B cell (primary cell): Measurements from ENCODE around the gene HINT3. TPM values are rescaled to one million over a fixed set of nuclear protein-coding genes. Genes with fewer than 3 reads are reported as not detected.

Experiments
- ATAC-seq: fragments of 200-7000 bp; cut with Tn5 transposase; one replicate; pipeline ENCODE4 v1.10.0; 2021; ENCODE audit warnings: low read depth, mild to moderate bottlenecking, moderate number of reproducible peaks, moderate library complexity
- CTCF ChIA-PET: fragments of 350-600 bp; sonication (Branson Sonifier 250); formaldehyde crosslinking; loops from one replicate; lab custom pipeline; 2021; ENCODE audit warnings: antibody characterized with exemption, inconsistent platforms; lab: Charles Lee
- POLR2A ChIA-PET: fragments of 350-600 bp; sonication (Branson Sonifier 250); formaldehyde crosslinking; loops from one replicate; lab custom pipeline; 2021; ENCODE audit warnings: antibody characterized with exemption; lab: Charles Lee
- DNase-seq: peaks from one replicate; pipeline ENCODE4 v3.0.0; 2013
- H2AFZ ChIP-seq: 2 replicates; pipeline ENCODE4 v1.6.1; 2012; ENCODE audit warnings: mild to moderate bottlenecking, low read depth, low read length; ENCODE audit not compliant: insufficient read depth, poor library complexity, severe bottlenecking
- H3K27ac ChIP-seq, 2 donors: 1 replicate in 1 of 2; 2 replicates in 1 of 2; pipeline ENCODE4 v1.5.1; 2012 to 2013; ENCODE audit warnings: low read length in 2 of 2, mild to moderate bottlenecking in 2 of 2, moderate library complexity in 1 of 2
- H3K27me3 ChIP-seq, 4 experiments: fragments of 200-600 bp in 1 of 4; sonication (generic) in 1 of 4; replicated peaks in 1 of 4; 1 replicate in 2 of 4; 2 replicates in 2 of 4; pipeline versions ENCODE4 v1.6.1 to v1.7.0; 2013 to 2016; ENCODE audit warnings: low read length in 3 of 4, mild to moderate bottlenecking in 2 of 4, mixed read lengths in 1 of 4, moderate library complexity in 1 of 4; ENCODE audit not compliant: insufficient read depth in 4 of 4, control insufficient read depth in 3 of 4; ENCODE audit errors: control extremely low read depth in 1 of 4
- H3K36me3 ChIP-seq, 2 experiments: replicated peaks in 1 of 2; 1 replicate in 1 of 2; 2 replicates in 1 of 2; pipeline versions ENCODE4 v1.6.1 to v1.7.1; 2013; ENCODE audit warnings: low read length in 1 of 2; ENCODE audit not compliant: insufficient read depth in 2 of 2, control insufficient read depth in 1 of 2; ENCODE audit errors: control extremely low read depth in 1 of 2, extremely low read depth in 1 of 2
- H3K4me1 ChIP-seq, 2 donors: fragments of 200-600 bp in 1 of 2; sonication (generic) in 1 of 2; 1 replicate in 1 of 2; 2 replicates in 1 of 2; pipeline versions ENCODE4 v1.5.1 to v1.6.1; 2013 to 2017; ENCODE audit warnings: low read length in 2 of 2; ENCODE audit not compliant: control insufficient read depth in 2 of 2, insufficient read depth in 2 of 2
- H3K4me2 ChIP-seq: replicated peaks from 2 replicates; pipeline ENCODE3; 2012; ENCODE audit warnings: mild to moderate bottlenecking, low read depth, low read length; ENCODE audit not compliant: poor library complexity, severe bottlenecking
- H3K4me3 ChIP-seq, 5 experiments: fragments of 200-600 bp in 1 of 5; sonication (generic) in 1 of 5; 1 replicate in 3 of 5; 2 replicates in 2 of 5; pipeline versions ENCODE4 v1.5.1 to v1.7.0; 2011 to 2016; ENCODE audit warnings: low read length in 4 of 5, mild to moderate bottlenecking in 4 of 5, low read depth in 2 of 5, control low read depth in 1 of 5, moderate library complexity in 1 of 5; ENCODE audit not compliant: insufficient read depth in 1 of 5; ENCODE audit errors: control extremely low read depth in 1 of 5, extremely low read depth in 1 of 5
- H3K79me2 ChIP-seq: fragments of 200-600 bp; sonication (generic); one replicate; pipeline ENCODE4 v1.6.0; 2016; ENCODE audit warnings: low read length; ENCODE audit not compliant: control insufficient read depth, insufficient read depth
- H3K9ac ChIP-seq: fragments of 200-600 bp; sonication (generic); 2 replicates; pipeline ENCODE4 v1.6.1; 2017; ENCODE audit warnings: mild to moderate bottlenecking, low read length, moderate library complexity
- H3K9me3 ChIP-seq, 3 donors: one replicate each; pipeline versions ENCODE4 v1.6.1 to v1.7.1; 2013; ENCODE audit warnings: low read length in 2 of 3; ENCODE audit not compliant: control insufficient read depth in 2 of 3, insufficient read depth in 1 of 3; ENCODE audit errors: control extremely low read depth in 1 of 3
- H4K20me1 ChIP-seq: 2 replicates; pipeline ENCODE4 v1.6.0; 2012; ENCODE audit warnings: mild to moderate bottlenecking, low read length; ENCODE audit not compliant: insufficient read depth, control insufficient read depth, poor library complexity, severe bottlenecking
- H3K27ac Mint-ChIP-seq: one replicate; pipeline ENCODE4 v1.8.0; 2021; ENCODE audit warnings: mixed read lengths
- H3K27me3 Mint-ChIP-seq: one replicate; pipeline ENCODE4 v1.8.0; 2021; ENCODE audit warnings: mixed read lengths
- H3K4me1 Mint-ChIP-seq: one replicate; pipeline ENCODE4 v1.8.0; 2021; ENCODE audit warnings: mixed read lengths
- H3K4me3 Mint-ChIP-seq: one replicate; pipeline ENCODE4 v1.8.0; 2021; ENCODE audit warnings: mixed read lengths
- H3K9me3 Mint-ChIP-seq: one replicate; pipeline ENCODE4 v1.8.0; 2022; ENCODE audit warnings: mixed read lengths; ENCODE audit not compliant: insufficient read depth
- CTCF ChIP-seq: fragments of 200-600 bp; IDR thresholded peaks from one replicate; pipeline ENCODE4 v1.8.0; 2022; ENCODE audit warnings: antibody characterized with exemption, mild to moderate bottlenecking
- EZH2 ChIP-seq: IDR thresholded peaks from 2 replicates; pipeline ENCODE4 v1.6.1; 2012; ENCODE audit warnings: borderline replicate concordance, low read depth, mild to moderate bottlenecking, moderate library complexity, low read length; ENCODE audit not compliant: insufficient read depth, poor library complexity, severe bottlenecking
- WGBS: methylation state at CpG from one replicate; pipeline ENCODE4 v1.1.5; 2013; ENCODE audit warnings: missing lambda C conversion rate; ENCODE audit not compliant: insufficient coverage; 5-methylcytosine and 5-hydroxymethylcytosine counted together
- intact Hi-C: fragments of 100-400 bp; cut with micrococcal nuclease; formaldehyde crosslinking; loops from one replicate; pipeline ENCODE4 v1.10.0; 2022
- polyA plus RNA-seq: library from polyadenylated mRNA; depleted of rRNA; stranded (reverse); fragments of >200 nt; gene quantifications from 2 replicates; pipeline ENCODE4 v1.2.3, GENCODE V29; 2012
- total RNA-seq, 2 donors: library from RNA; stranded (reverse); fragments of 120-200 nt in 1 of 2; gene quantifications; 1 replicate in 1 of 2; 2 replicates in 1 of 2; pipeline versions ENCODE4 v1.2.3 to v1.2.4, GENCODE V29; 2013 to 2022

Gene HINT3
- total and polyA plus RNA-seq, 2 donors (not counting 1 experiment from before 2014, with no cell fraction given), result 5.5 to 12.4 TPM

- H3K27ac ChIP-seq, result no peak overlapping the region
- H3K4me1 Mint-ChIP-seq, result peaks cover 7% of the 10 kb centered on the region
- intact Hi-C loops, result no loop called here
- no peak overlapping the region for H3K4me3 Mint-ChIP-seq
- DNase-seq (no peak), ATAC-seq (no peak)
- H3K9me3 ChIP-seq, result no peaks in the 10 kb centered on the region
- TF ChIP-seq EZH2 (no peak), CTCF (no peak)
- no peak overlapping the region for H3K4me3 ChIP-seq
- 51% methylated on average over 5 of the region's 7 CpGs for WGBS
- H3K9me3 Mint-ChIP-seq, result no peaks in the 10 kb centered on the region
- no peak overlapping the region for H3K9ac ChIP-seq
- CTCF ChIA-PET, result no interaction called here
- no peaks in the 10 kb centered on the region for H3K79me2 ChIP-seq
- no peaks in the 10 kb centered on the region for H3K27me3 Mint-ChIP-seq
- POLR2A ChIA-PET, result no interaction called here
- H3K36me3 ChIP-seq, result peaks cover 0 to 2% of the 10 kb centered on the region in 2 experiments
- H4K20me1 ChIP-seq, result no peaks in the 10 kb centered on the region
- H2AFZ ChIP-seq, result no peak overlapping the region
- no peak overlapping the region for H3K27ac Mint-ChIP-seq
- H3K4me1 ChIP-seq, result no peaks in the 10 kb centered on the region
- no peak overlapping the region for H3K4me2 ChIP-seq
- no peaks in the 10 kb centered on the region for H3K27me3 ChIP-seq
Measured at GRCh38 chr6:125927761-125928160, 28.8 kb upstream of the HINT3 start.

- no peaks in the 10 kb centered on the region for H3K36me3 ChIP-seq
- no peak overlapping the region for H3K4me3 Mint-ChIP-seq
- no peak overlapping the region for H3K4me2 ChIP-seq
- 100% methylated on average over 1 of the region's 3 CpGs for WGBS
- H3K27me3 ChIP-seq, result no peaks in the 10 kb centered on the region
- no peak overlapping the region for H3K27ac Mint-ChIP-seq
- H3K79me2 ChIP-seq, result no peaks in the 10 kb centered on the region
- H3K9me3 ChIP-seq, result no peaks in the 10 kb centered on the region
- H3K4me1 Mint-ChIP-seq, result peaks cover 7% of the 10 kb centered on the region
- no peaks in the 10 kb centered on the region for H3K4me1 ChIP-seq
- H3K4me3 ChIP-seq, result no peak overlapping the region
- no peaks in the 10 kb centered on the region for H3K27me3 Mint-ChIP-seq
- no peaks in the 10 kb centered on the region for H4K20me1 ChIP-seq
- intact Hi-C loops, result no loop called here
- TF ChIP-seq EZH2 (no peak), CTCF (no peak)
- H2AFZ ChIP-seq, result no peak overlapping the region
- POLR2A ChIA-PET, result no interaction called here
- no peak for ATAC-seq
- DNase-seq, result no peak
- H3K9me3 Mint-ChIP-seq, result no peaks in the 10 kb centered on the region
- CTCF ChIA-PET, result no interaction called here
- H3K27ac ChIP-seq, result no peak overlapping the region
- no peak overlapping the region for H3K9ac ChIP-seq
Measured at GRCh38 chr6:125930765-125931418, 25.7 kb upstream of the HINT3 start.
